ENCODE data around the gene FBXO22. TPM values are rescaled to one million over a fixed set of nuclear protein-coding genes. Genes with fewer than 3 reads are reported as not detected.
"Not testable (repeated sequence)": the region's sequence is repeated elsewhere in the genome, so short reads cannot be mapped to it uniquely, and the experiment has no call there.

FBXO22 gene
- total RNA-seq, 1 donor from 2014 or later, result 33.9 TPM

GRCh38 chr15:75891895-75892294, 11.8 kb upstream of the FBXO22 start:
- Mint-ChIP-seq H3K4me3 (ENCODE audit: unreplicated experiment) (no peak overlapping the region), H3K4me1 (ENCODE audit: unreplicated experiment) (peaks cover 18% of the 10 kb centered on the region), H3K27me3 (ENCODE audit: unreplicated experiment) (no peaks in the 10 kb centered on the region), H3K36me3 (ENCODE audit: unreplicated experiment) (peaks cover 31% of the 10 kb centered on the region), H3K9me3 (ENCODE audit: unreplicated experiment) (no peaks in the 10 kb centered on the region), H3K27ac (ENCODE audit: unreplicated experiment) (peak overlapping the region; percentile 86)
- no peak for TF ChIP-seq CTCF (IDR thresholded peaks at IDR 0.05)
- DNase-seq (ENCODE audit: extremely low spot score, unreplicated experiment), result no peak

DNA sequence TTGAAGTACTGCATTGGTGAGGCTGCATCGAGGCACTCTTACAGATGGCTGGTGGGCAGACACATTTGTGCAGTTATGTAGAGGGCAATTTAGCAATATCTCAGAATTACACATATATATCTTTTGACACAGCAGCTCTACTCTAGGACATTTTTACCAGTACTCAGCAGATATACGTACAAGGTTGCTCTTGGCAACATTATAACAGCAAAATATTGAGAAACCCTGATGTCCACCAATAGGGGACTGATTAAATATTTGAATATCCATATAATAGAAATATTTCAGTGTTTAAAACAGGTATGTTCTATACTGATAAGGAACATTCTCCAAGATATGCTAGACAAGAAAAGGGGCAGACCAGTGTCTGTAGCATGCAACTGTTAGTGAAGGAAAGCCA, 7.9 kb upstream of the FBXO22 start:
- no peak for TF ChIP-seq CTCF (IDR thresholded peaks at IDR 0.05)
- Mint-ChIP-seq H3K27me3 (ENCODE audit: unreplicated experiment) (no peaks in the 10 kb centered on the region), H3K27ac (ENCODE audit: unreplicated experiment) (no peak overlapping the region), H3K36me3 (ENCODE audit: unreplicated experiment) (peaks cover 25% of the 10 kb centered on the region), H3K4me3 (ENCODE audit: unreplicated experiment) (no peak overlapping the region), H3K4me1 (ENCODE audit: unreplicated experiment) (peaks cover 14% of the 10 kb centered on the region), H3K9me3 (ENCODE audit: unreplicated experiment) (no peaks in the 10 kb centered on the region)
- DNase-seq (ENCODE audit: extremely low spot score, unreplicated experiment), result no peak

DNA sequence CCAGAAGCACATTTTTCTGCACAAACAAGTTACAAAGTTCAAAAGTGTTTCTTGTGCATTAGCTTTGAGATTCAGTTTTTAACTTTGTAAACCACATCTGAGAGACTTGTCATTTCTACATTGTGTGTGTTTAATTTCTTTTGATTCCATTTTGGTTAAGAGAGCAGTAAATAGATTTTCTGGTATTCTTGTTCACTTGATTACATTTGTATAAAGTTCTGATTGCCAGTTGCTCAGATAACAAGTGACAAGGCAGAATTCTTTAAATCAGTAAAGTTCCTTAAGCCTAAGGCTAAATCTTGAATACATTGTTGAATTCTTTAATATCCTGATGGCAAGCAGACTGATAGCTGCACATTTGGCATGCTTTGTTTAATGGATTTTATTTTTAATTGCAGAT, 3.1 kb upstream of the FBXO22 start:
- Mint-ChIP-seq H3K36me3 (ENCODE audit: unreplicated experiment) (peaks cover 14% of the 10 kb centered on the region), H3K9me3 (ENCODE audit: unreplicated experiment) (no peaks in the 10 kb centered on the region), H3K27ac (ENCODE audit: unreplicated experiment) (no peak overlapping the region), H3K4me3 (ENCODE audit: unreplicated experiment) (no peak overlapping the region), H3K4me1 (ENCODE audit: unreplicated experiment) (peaks cover 31% of the 10 kb centered on the region), H3K27me3 (ENCODE audit: unreplicated experiment) (no peaks in the 10 kb centered on the region)
- TF ChIP-seq CTCF (IDR thresholded peaks at IDR 0.05), result no peak
- DNase-seq (ENCODE audit: extremely low spot score, unreplicated experiment), result no peak

GRCh38 chr15:75902129-75902557, 1.5 kb upstream of the FBXO22 start:
- no peak for DNase-seq (ENCODE audit: extremely low spot score, unreplicated experiment)
- peaks cover 35% of the 10 kb centered on the region for H3K4me1 Mint-ChIP-seq (ENCODE audit: unreplicated experiment)
- H3K36me3 Mint-ChIP-seq (ENCODE audit: unreplicated experiment), result peaks cover 19% of the 10 kb centered on the region
- no peaks in the 10 kb centered on the region for H3K27me3 Mint-ChIP-seq (ENCODE audit: unreplicated experiment)
- H3K27ac Mint-ChIP-seq (ENCODE audit: unreplicated experiment), result peak overlapping the region; percentile 76
- TF ChIP-seq CTCF (IDR thresholded peaks at IDR 0.05), result no peak
- no peaks in the 10 kb centered on the region for H3K9me3 Mint-ChIP-seq (ENCODE audit: unreplicated experiment)
- H3K4me3 Mint-ChIP-seq (ENCODE audit: unreplicated experiment), result peak overlapping the region; percentile 63

GRCh38 chr15:75905231-75905630, 1.6 kb downstream of the FBXO22 start:
- DNase-seq (ENCODE audit: extremely low spot score, unreplicated experiment), result no peak
- Mint-ChIP-seq H3K27ac (ENCODE audit: unreplicated experiment) (no peak overlapping the region), H3K36me3 (ENCODE audit: unreplicated experiment) (peaks cover 25% of the 10 kb centered on the region), H3K9me3 (ENCODE audit: unreplicated experiment) (peaks cover 1% of the 10 kb centered on the region), H3K4me3 (ENCODE audit: unreplicated experiment) (peak overlapping the region; percentile 99), H3K27me3 (ENCODE audit: unreplicated experiment) (no peaks in the 10 kb centered on the region), H3K4me1 (ENCODE audit: unreplicated experiment) (peaks cover 35% of the 10 kb centered on the region)
- no peak for TF ChIP-seq CTCF (IDR thresholded peaks at IDR 0.05)

DNA sequence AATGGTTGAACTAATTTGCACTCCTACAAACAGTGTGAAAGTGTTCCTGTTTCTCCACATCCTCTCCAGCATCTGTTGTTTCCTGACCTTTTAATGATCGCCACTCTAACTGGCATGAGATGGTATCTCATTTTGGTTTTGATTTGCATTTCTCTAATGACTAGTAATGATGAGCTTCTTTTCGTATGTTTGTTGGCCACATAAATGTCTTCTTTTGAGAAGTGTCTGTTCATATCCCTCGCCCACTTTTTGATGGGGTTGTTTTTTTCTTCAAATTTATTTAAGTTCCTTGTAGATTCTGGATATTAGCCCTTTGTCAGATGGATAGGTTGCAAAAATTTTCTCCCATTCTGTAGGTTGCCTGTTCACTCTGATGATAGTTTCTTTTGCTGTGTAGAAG, 6.7 kb downstream of the FBXO22 start:
- H3K4me1 Mint-ChIP-seq (ENCODE audit: unreplicated experiment); H3K4me3 Mint-ChIP-seq (ENCODE audit: unreplicated experiment); H3K27me3 Mint-ChIP-seq (ENCODE audit: unreplicated experiment); DNase-seq (ENCODE audit: extremely low spot score, unreplicated experiment); H3K27ac Mint-ChIP-seq (ENCODE audit: unreplicated experiment): not testable (repeated sequence)
- Mint-ChIP-seq H3K9me3 (ENCODE audit: unreplicated experiment) (peaks cover 20% of the 10 kb centered on the region), H3K36me3 (ENCODE audit: unreplicated experiment) (peaks cover 62% of the 10 kb centered on the region)
